HG02970 (cell line): Measurements from ENCODE around the gene TBPL1.
A peak's percentile ranks its signal among the peaks of the same experiment; 100 is the strongest.
"Not testable (repeated sequence)": the region's sequence is repeated elsewhere in the genome, so short reads cannot be mapped to it uniquely, and the experiment has no call there.

ENCODE experiments used
- ATAC-seq: cut with Tn5 transposase; IDR thresholded peaks from one replicate; pipeline ENCODE4 v1.9.1; 2021; ENCODE audit warnings: mild to moderate bottlenecking, moderate library complexity, moderate number of reproducible peaks; ENCODE audit not compliant: unreplicated experiment, low FRiP score

Gene TBPL1

GRCh38 chr6:133952815-133953633 is at the start of gene TBPL1:
Gene TBPL1, plus strand, starts transcription at chr6:133953224. Its CDS starts 26,902 bp downstream, at chr6:133980126.
- ATAC-seq = peak; percentile 88

GRCh38 chr6:133903855-133904254 is 49.2 kb upstream of the TBPL1 start:
- ATAC-seq = no peak

- no peak for ATAC-seq
Observed at GRCh38 chr6:133906050-133906449, 47.0 kb upstream of the TBPL1 start.

DNA sequence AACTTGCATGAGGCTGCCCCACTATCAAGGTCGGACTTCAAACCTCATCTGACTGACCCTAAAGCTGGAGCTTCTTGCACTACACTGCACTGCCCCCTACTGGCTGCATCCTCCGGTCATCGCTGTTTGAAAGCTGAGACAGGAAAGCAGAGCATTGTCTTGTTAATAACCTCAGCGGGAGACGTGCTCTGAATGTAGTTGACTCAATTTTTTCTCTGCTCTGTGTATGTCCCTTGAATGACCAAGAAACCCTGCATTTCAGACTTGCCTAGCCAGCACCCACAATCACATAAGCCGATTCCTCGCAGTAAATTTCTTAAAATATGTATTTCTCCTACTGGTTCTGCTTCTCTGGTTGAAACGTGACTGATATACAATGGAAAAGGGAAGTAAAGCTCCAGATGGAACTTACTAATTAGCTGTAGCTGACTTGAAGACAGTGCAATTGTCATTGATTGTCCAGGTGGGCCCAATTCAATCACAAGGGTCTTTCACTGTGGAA is 36.3 kb upstream of the TBPL1 start:
- no peak for ATAC-seq

DNA sequence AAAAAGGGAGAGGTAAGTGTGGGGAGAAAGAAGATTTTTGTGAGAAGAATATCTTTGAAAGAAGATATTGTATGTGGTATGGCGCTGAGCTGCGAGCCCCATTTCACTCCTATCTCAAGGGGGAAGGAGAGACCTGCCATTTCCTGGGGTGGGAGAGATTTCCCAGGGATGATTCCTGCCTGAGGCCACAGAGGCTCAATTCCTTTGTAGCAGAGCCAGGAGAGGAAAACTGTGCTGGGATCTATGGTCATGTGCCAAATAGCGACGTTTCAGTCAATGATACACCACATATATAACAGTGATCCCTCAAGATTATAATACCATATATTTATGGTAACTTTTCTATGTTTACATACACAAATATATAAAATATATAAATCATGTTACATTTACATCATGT is 35.2 kb upstream of the TBPL1 start:
- no peak for ATAC-seq

DNA sequence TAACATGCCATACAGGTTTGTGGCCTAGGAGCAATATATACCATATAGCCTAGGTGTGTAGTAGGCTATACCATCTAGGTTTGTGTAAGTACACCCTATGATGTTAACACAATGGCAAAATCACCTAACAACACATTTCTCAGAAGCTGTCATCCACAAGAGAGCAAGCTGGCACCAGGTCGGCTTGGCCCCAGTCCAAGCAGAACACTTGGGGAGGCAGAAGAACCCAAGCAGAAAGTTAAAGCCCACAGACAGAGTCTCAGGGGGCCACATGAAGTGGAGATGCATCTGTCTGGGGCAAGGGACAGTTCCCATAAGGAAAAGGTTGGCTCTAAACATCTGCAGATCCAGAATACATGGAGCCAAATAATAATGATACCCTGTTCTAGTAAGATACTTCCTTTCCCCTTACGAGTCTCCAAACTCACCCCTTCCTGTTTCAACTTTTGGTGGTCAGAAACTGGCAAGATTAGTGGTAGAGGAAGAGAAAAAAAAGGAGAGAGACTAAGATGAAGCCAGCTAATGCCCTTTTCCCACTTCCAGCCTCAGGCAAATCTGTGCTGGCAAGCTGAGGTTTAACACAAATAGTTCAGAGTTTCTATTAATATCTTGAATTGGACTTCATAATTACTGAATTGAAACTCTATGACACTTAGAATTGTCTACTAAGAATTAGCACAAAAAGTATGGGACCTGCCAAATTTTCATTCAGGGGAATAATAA is 34.7 kb upstream of the TBPL1 start:
- ATAC-seq = no peak

DNA sequence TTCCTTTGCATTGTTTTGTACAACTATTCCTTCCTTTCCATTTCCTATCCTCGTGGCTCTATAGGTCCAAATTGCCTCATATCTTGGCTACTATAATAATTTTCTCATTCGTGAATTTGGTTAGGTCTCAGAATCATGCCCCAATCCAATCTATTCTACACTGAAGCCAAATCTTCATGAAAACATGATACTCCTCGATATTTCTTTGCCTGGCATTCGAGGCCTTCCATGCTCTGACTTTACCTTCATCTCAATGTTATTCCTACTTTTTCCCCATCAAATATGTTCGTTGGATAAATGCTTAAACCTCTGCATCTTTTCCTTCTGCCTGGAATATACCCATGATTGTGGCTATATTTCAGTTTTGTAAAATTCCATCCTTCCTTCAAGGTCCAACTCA is 33.7 kb upstream of the TBPL1 start:
- no peak for ATAC-seq

DNA sequence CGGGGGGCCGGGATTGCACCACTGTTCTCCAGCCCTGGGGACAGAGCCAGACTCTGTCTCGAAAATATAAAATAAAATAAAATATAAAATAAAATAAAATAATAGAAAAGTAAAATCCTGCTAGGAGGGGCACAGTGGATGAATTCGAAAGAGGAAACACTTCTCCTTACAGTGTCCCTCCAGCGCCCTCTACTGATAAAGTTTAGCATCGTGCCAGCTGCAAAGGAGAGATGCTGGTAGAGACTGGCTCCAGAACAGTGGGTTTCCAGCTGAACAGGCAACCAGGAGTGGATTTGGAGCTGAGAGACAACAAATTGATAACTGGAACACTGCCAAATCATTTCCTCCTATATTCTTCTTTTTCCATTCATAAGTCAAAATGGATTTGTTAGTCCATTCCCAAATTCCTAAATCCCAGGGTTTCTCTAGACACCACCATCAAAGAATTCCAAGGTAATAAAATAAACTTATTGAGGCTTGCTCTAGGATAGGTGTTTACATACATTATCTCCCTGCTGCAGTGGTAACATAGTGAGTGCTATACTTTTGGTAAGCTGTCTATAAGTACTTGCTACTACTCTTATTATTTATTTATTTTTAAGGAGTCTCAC is 31.7 kb upstream of the TBPL1 start:
- no peak for ATAC-seq

DNA sequence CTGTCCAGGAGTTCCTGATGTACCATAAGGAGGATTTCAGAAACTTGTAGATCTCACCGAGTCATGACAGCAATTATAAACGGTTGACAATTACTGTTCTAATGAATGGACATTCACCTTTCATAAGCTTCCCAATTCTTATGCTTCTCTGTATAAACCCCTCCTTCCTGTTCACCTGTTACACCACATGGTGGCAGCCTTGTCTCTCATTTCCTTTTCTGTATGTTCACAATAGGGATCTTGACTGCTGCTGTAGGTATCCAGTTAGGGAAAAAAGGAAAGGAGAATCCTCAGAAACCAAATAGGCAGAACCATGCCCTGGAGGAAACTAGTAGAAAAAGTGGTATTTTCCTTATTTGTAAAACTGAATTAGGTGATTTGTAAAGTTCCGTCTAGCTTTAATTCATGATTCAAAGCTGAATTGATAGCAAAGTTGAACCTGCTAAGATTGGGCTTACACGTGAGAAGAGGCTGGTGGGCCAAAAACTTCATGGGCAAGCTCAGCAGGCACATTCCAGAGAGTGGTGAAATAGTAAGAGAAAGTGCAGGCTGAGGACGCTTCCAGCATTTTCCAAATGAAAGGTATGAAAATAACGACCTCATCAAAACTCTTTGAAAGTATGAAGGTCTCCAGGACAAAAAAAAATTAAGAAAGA is 29.0 kb upstream of the TBPL1 start:
- no peak for ATAC-seq

- ATAC-seq = not testable (repeated sequence)
Observed at GRCh38 chr6:133931221-133931620, 21.8 kb upstream of the TBPL1 start.

GRCh38 chr6:133936352-133936751 is 16.7 kb upstream of the TBPL1 start:
- not testable (repeated sequence) for ATAC-seq

DNA sequence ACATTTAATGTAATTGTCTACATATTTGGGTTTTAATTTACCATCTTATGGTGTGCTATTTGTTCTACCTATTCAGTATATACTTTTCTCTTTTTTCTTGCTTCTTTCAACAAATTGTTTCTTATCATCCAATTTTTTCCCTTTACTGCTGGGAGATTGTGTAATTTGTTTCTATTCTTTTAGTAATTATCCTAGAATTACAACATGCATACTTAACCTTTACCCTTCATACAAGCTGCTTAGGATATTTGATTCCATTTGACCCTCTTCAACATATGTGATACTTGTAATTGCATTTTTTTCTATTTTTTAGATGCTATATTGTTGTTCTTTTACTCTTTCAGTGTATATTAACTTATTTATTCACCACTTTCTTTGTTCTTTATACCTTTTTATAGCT is 15.1 kb upstream of the TBPL1 start:
- ATAC-seq = no peak

GRCh38 chr6:133938533-133938932 is 14.5 kb upstream of the TBPL1 start:
- ATAC-seq = no peak

GRCh38 chr6:133939778-133940667 is 13.0 kb upstream of the TBPL1 start:
- ATAC-seq = no peak

DNA sequence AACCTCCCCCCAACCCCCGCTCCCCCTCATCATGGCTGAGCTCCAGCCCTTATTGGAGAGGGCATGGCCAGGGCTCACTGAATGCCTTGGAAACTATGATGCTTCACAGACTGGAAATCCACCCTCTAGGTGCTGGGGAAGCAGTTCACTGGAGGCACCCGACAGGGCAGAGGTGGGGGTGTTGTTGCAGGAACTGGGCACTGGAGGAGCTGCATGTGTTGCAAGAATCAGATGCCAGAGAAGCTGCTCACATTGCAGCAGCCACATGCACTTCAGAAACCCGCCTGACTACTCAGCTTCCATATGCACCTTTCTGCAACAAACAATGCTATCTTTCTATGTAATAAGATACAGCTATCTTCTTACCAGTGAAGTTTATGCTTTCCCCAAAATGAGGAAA is 7.9 kb upstream of the TBPL1 start:
- no peak for ATAC-seq

- no peak for ATAC-seq
Observed at GRCh38 chr6:133947302-133947900, 5.6 kb upstream of the TBPL1 start.

DNA sequence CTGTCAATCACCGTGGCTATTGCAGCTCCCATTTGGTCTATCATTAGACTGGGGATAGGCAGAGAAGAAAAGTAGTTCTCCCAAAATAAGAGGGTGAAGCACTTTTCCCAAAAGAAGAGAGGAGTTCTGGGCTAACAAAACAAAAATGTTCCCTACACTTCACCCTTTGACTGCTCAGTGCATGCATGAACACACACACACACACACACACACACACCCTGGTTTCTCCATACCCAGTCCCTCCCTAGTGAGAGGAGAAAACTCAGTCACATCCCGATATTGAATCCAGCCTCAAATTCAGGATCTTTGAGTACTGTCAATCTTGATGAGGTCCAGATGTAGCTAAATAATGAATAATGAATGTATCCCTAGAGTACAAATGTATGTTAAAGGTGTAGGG is 4.6 kb upstream of the TBPL1 start:
- ATAC-seq = no peak

DNA sequence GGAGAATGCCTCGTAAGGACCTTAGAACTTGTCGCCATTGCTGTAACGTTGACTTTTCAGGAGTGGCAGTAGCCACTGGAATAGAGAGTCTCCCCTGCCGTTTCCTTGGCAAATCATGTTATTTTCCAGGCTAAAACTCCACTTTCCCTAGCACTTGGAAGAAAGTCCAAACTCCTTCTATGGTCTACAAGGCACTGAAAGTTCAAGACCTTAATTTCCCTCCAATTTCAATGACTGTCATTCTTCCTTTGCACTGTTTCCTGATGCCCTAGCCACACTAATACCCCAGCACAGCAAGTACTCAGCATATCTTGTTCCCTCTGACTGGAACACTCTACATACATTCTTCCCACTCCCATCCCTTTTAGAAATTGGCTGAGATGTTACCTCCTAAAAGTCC is 1.8 kb upstream of the TBPL1 start:
- no peak for ATAC-seq
